K562 (cell line): ENCODE measurements around the gene STON2. TPM values are rescaled to one million over a fixed set of nuclear protein-coding genes. Genes with fewer than 3 reads are reported as not detected.

Experiments used
- CBFA2T3 ChIP-seq: fragments of 450-650 bp; IDR thresholded peaks from 2 replicates; pipeline ENCODE4 v1.6.1; 2017
- HNRNPH1 ChIP-seq: fragments of 200-400 bp; formaldehyde crosslinking; optimal IDR thresholded peaks from 2 replicates; pipeline ENCODE3; 2017; ENCODE audit warnings: low read depth, mild to moderate bottlenecking, low read length, moderate library complexity
- NCOA2 ChIP-seq, 2 experiments: fragments of 450-650 bp; IDR thresholded peaks; 2 replicates each; pipeline ENCODE4 v1.6.1; 2018; ENCODE audit warnings: mild to moderate bottlenecking in 2 of 2, moderate library complexity in 1 of 2; ENCODE audit not compliant: partially characterized antibody in 2 of 2
- SP1 ChIP-seq: sonication (generic); formaldehyde crosslinking; IDR thresholded peaks from 2 replicates; pipeline ENCODE4 v1.8.1; 2022; ENCODE audit warnings: mild to moderate bottlenecking, missing genetic modification reagents
- ZBTB40 ChIP-seq, 2 experiments: fragments of 450-650 bp in 1 of 2; sonication (generic) in 1 of 2; formaldehyde crosslinking in 1 of 2; IDR thresholded peaks; 2 replicates each; pipeline versions ENCODE4 v1.7.1 to v1.9.0; 2016 to 2022; ENCODE audit warnings: inconsistent platforms in 1 of 2, mild to moderate bottlenecking in 1 of 2, missing genetic modification reagents in 1 of 2
- ZHX1 ChIP-seq: fragments of 150-350 bp; conservative IDR thresholded peaks from 2 replicates; pipeline ENCODE4 v1.6.1; 2014; ENCODE audit warnings: low read length
- ZNF165 ChIP-seq: fragments of 250-450 bp; sonication (Bioruptor Pico); IDR thresholded peaks from 2 replicates; pipeline ENCODE4 v1.4.0; 2020; ENCODE audit warnings: borderline replicate concordance
- ZNF77 ChIP-seq: fragments of 250-450 bp; sonication (Bioruptor Pico); IDR thresholded peaks from 2 replicates; pipeline ENCODE4 v1.5.0; 2020
- polyA plus RNA-seq, 8 experiments: library from polyadenylated mRNA; depleted of rRNA in 4 of 8; stranded (reverse) in 5 of 8; unstranded in 3 of 8; fragments of >200 nt; fragmentation: Nextera tagmentation in 2 of 8; fragmentation: Illumina TruSeq in 1 of 8; extraction: Ambion mirVana in 2 of 8; extraction: Trizol in 1 of 8; gene quantifications; 2 replicates each; pipeline versions ENCODE4 v1.2.1 to v1.2.3, GENCODE V29; 2011 to 2014; ENCODE audit warnings: inconsistent platforms in 1 of 8, missing spikeins in 1 of 8
- total RNA-seq, 7 experiments: library from RNA; depleted of rRNA in 6 of 7; stranded (reverse); fragments of >200 nt in 6 of 7; fragmentation: Illumina TruSeq in 2 of 7; extraction: Trizol in 2 of 7; gene quantifications; 2 replicates each; pipeline versions ENCODE4 v1.2.1 to v1.2.3, GENCODE V29; 2011 to 2021; ENCODE audit warnings: low replicate concordance in 1 of 7
- TF ChIP-seq, protein P1 (sequence below), 3 experiments: fragments of 200-800 bp in 1 of 3; fragments of 250-450 bp in 1 of 3; fragments of 450-650 bp in 1 of 3; sonication (Bioruptor Pico) in 1 of 3; sonication (Bioruptor generic) in 1 of 3; formaldehyde crosslinking in 1 of 3; IDR thresholded peaks; 2 replicates each; pipeline versions ENCODE4 v1.6.1 to v1.8.0; 2016 to 2022; ENCODE audit warnings: mild to moderate bottlenecking in 2 of 3, missing genetic modification characterization in 2 of 3, missing compliant biosample characterization in 1 of 3, moderate library complexity in 1 of 3

STON2 gene
- total and polyA plus RNA-seq, 9 of the 15 experiments (the other 6 are each of a cell fraction or from before 2014, with no cell fraction given): 7.8 to 99.3 (median 53.5) TPM

DNA sequence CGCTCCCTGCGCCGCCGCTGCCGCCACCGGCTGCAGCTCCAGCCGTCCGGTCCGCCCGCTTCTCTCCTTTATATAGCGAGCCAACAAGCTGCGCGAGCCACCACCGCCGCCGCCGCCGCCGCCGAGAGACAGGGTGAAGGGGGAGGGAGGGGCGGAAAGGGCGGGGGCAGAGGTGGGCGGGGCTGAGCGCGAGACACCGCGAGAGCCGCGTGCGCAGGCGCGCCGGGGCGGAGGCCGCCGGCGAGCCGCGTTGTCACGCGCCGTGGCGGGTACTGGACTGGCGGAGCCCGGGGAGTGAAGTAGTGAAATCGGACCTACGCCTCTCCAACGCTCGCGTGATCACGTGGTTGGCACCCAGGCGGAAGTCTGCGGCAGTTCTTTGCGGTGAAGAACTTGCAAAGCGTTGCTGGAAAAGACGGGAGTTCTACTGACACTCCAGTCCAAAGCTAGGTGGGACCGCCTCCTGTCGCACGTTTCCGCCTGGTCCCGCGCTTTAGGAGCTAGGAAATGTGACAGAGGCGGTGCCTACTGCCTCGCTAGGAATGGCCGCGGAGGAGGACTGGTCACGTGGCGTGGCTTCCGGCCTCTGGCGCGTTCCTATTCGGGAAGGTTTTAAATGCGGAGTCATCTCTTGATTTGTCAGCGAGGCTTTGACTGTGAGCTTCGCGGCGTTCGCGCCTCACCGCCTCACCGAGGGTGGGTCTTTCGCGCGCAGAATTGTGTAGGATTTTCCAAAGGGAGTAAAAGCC, 179.1 kb downstream of the STON2 start, which contains the start of gene GTF2A1 (continued):
- TF ChIP-seq HNRNPH1 (no peak), SP1 (CRISPR knock-in tag) (peak; percentile 77), ZNF165 (CRISPR knock-in tag) (no peak), ZHX1 (no peak), ZBTB40 (IDR thresholded peaks at IDR 0.05) (peak; percentile 56), ZBTB40 (CRISPR knock-in tag; IDR thresholded peaks at IDR 0.05) (0 out of 2 replicates have a peak, but pooled peaks have one; percentile 33), ZNF77 (CRISPR knock-in tag) (no peak), CBFA2T3 (no peak), NCOA2 (IDR thresholded peaks at IDR 0.05; ENCODE audit: partially characterized antibody in 2 of 2) (no peak)
- TF ChIP-seq, protein P1, sequence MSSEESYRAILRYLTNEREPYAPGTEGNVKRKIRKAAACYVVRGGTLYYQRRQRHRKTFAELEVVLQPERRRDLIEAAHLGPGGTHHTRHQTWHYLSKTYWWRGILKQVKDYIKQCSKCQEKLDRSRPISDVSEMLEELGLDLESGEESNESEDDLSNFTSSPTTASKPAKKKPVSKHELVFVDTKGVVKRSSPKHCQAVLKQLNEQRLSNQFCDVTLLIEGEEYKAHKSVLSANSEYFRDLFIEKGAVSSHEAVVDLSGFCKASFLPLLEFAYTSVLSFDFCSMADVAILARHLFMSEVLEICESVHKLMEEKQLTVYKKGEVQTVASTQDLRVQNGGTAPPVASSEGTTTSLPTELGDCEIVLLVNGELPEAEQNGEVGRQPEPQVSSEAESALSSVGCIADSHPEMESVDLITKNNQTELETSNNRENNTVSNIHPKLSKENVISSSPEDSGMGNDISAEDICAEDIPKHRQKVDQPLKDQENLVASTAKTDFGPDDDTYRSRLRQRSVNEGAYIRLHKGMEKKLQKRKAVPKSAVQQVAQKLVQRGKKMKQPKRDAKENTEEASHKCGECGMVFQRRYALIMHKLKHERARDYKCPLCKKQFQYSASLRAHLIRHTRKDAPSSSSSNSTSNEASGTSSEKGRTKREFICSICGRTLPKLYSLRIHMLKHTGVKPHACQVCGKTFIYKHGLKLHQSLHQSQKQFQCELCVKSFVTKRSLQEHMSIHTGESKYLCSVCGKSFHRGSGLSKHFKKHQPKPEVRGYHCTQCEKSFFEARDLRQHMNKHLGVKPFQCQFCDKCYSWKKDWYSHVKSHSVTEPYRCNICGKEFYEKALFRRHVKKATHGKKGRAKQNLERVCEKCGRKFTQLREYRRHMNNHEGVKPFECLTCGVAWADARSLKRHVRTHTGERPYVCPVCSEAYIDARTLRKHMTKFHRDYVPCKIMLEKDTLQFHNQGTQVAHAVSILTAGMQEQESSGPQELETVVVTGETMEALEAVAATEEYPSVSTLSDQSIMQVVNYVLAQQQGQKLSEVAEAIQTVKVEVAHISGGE (CRISPR knock-in tag; IDR thresholded peaks at IDR 0.05): peak in 1 of 3 experiments; percentile 55; a peak in 1 of 6 replicates
